ENCODE results near the gene TDRD15.
"Not testable (repeated sequence)": the region's sequence is repeated elsewhere in the genome, so short reads cannot be mapped to it uniquely, and the experiment has no call there.

Gene TDRD15

DNA sequence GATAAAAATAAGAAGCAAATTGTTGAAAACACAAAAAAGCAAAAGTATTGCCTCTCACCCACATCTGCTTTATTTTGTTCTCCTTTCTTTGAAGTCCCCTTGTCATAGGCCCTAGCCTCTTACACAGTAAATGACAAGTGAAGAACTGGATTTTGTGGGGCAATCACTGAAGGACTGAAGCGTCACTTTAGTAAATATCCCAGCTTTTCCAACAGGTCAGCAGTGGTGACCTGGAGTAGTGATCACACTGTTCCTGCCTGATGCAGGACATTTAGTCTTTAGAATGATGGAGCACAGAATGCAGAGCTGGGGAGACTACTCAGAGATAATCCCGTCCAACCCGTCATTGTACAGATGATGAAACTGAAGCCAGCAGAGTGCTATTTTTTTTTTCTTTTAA, 28.1 kb upstream of the TDRD15 start:
- no peak for DNase-seq (ENCODE audit: low read depth, low spot score)
- H3K4me3 ChIP-seq (ENCODE audit: low read depth, low read length): no peak overlapping the region
- POLR2A ChIA-PET: no interaction called here
- CTCF ChIA-PET: no interaction called here
- TF ChIP-seq, protein P1, sequence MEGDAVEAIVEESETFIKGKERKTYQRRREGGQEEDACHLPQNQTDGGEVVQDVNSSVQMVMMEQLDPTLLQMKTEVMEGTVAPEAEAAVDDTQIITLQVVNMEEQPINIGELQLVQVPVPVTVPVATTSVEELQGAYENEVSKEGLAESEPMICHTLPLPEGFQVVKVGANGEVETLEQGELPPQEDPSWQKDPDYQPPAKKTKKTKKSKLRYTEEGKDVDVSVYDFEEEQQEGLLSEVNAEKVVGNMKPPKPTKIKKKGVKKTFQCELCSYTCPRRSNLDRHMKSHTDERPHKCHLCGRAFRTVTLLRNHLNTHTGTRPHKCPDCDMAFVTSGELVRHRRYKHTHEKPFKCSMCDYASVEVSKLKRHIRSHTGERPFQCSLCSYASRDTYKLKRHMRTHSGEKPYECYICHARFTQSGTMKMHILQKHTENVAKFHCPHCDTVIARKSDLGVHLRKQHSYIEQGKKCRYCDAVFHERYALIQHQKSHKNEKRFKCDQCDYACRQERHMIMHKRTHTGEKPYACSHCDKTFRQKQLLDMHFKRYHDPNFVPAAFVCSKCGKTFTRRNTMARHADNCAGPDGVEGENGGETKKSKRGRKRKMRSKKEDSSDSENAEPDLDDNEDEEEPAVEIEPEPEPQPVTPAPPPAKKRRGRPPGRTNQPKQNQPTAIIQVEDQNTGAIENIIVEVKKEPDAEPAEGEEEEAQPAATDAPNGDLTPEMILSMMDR (IDR thresholded peaks at IDR 0.05; ENCODE audit: insufficient read depth, low read length, missing control alignments): no peak

DNA sequence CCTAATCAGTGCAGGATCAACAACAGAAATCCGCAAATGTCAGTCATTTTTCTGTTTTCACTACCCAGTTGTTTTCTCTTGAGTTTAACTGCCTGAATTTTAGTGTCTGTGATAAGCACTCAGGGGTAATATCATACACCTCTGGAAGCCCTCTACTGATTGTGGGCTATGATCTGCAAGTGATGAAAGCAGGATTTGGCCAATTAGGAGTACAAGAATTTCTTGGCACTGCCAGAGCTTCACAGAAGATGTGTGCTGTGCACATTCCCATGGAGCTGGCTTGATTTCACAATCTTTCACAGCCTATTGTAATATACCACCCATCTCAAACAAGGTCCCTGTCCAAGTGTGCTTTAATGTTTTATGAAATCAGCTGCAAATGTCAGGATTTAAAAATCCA, 27.3 kb upstream of the TDRD15 start:
- POLR2A ChIA-PET: no interaction called here
- TF ChIP-seq, protein P1 (IDR thresholded peaks at IDR 0.05; ENCODE audit: insufficient read depth, low read length, missing control alignments): no peak
- no peak overlapping the region for H3K4me3 ChIP-seq (ENCODE audit: low read depth, low read length)
- no peak for DNase-seq (ENCODE audit: low read depth, low spot score)
- CTCF ChIA-PET: no interaction called here

- POLR2A ChIA-PET: no interaction called here
- TF ChIP-seq, protein P1 (IDR thresholded peaks at IDR 0.05; ENCODE audit: insufficient read depth, low read length, missing control alignments): no peak
- no peak for DNase-seq (ENCODE audit: low read depth, low spot score)
- CTCF ChIA-PET: no interaction called here
- H3K4me3 ChIP-seq (ENCODE audit: low read depth, low read length): no peak overlapping the region
Observed at GRCh38 chr2:21097331-21097730, 26.4 kb upstream of the TDRD15 start.

GRCh38 chr2:21098294-21098693, 25.5 kb upstream of the TDRD15 start:
- POLR2A ChIA-PET: no interaction called here

GRCh38 chr2:21099281-21099907, 24.4 kb upstream of the TDRD15 start:
- CTCF ChIA-PET: no interaction called here
- POLR2A ChIA-PET: no interaction called here
- DNase-seq (ENCODE audit: low read depth, low spot score): no peak

More at GRCh38 chr2:21098294-21098693, 25.5 kb upstream of the TDRD15 start:
- H3K4me3 ChIP-seq (ENCODE audit: low read depth, low read length): no peak overlapping the region
- TF ChIP-seq, protein P1 (IDR thresholded peaks at IDR 0.05; ENCODE audit: insufficient read depth, low read length, missing control alignments): no peak
- no peak for DNase-seq (ENCODE audit: low read depth, low spot score)
- CTCF ChIA-PET: no interaction called here

DNA sequence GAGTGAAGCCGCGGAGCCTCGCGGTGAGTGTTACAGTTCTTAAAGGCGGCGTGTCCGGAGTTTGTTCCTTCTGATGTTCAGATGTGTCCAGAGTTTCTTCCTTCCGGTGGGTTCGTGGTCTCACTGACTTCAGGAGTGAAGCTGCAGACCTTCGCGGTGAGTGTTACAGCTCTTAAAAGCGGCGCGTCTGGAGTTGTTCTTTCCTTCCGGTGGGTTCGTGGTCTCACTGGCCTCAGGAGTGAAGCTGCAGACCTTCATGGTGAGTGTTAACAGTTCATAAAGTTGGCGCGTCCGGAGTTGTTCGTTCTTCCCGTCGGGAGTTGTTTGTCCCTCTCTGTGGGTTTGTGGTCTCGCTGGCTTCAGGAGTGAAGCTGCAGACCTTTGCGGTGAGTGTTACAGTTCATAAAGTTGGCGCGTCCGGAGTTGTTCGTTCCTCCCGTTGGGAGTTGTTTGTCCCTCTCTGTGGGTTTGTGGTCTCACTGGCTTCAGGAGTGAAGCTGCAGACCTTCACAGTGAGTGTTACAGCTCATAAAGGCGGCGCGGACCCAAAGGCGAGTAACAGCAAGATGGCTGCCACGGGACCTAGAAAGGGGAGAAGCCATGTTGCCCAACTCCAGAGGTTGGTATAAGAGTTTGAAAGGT, 22.1 kb upstream of the TDRD15 start:
- H3K4me3 ChIP-seq (ENCODE audit: low read depth, low read length); CTCF ChIA-PET; POLR2A ChIA-PET; DNase-seq (ENCODE audit: low read depth, low spot score): not testable (repeated sequence)

More at GRCh38 chr2:21099281-21099907, 24.4 kb upstream of the TDRD15 start:
- TF ChIP-seq, protein P1 (IDR thresholded peaks at IDR 0.05; ENCODE audit: insufficient read depth, low read length, missing control alignments): no peak
- H3K4me3 ChIP-seq (ENCODE audit: low read depth, low read length): no peak overlapping the region

DNA sequence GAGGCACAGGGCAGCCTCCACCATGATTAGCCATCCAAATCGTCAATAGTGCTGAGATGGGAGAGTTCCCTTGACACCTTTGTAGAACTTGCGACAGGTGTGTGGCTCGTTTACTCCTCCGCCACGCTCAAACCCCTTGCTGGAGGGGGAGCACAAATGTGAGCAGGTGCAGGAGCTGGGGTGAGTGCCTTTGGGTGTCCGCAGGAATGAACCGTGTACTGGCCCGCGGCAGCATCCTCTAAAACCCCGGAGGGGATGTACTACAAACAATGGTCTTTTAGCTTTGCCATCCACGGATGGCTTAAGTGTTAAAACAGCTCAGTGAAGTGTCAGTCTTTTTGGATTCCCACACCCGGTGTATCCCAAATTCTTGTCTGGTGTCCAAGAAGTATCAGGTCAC, 21.4 kb upstream of the TDRD15 start:
- ChIA-PET CTCF (no interaction called here), POLR2A (no interaction called here)
- TF ChIP-seq, protein P1 (IDR thresholded peaks at IDR 0.05; ENCODE audit: insufficient read depth, low read length, missing control alignments): no peak
- no peak overlapping the region for H3K4me3 ChIP-seq (ENCODE audit: low read depth, low read length)
- no peak for DNase-seq (ENCODE audit: low read depth, low spot score)
